Mononuclear cell (primary cell): ENCODE measurements around the gene CISD3. TPM values are rescaled to one million over a fixed set of nuclear protein-coding genes. Genes with fewer than 3 reads are reported as not detected.
A peak's percentile ranks its signal among the peaks of the same experiment; 100 is the strongest.

Experiments used
- H3K27me3 ChIP-seq: 2 replicates; pipeline ENCODE4 v1.6.0; 2011; ENCODE audit warnings: low read length, control low read depth; ENCODE audit not compliant: insufficient read depth
- H3K4me1 ChIP-seq: 2 replicates; pipeline ENCODE4 v1.5.1; 2011; ENCODE audit warnings: mild to moderate bottlenecking, low read length, control low read depth; ENCODE audit not compliant: insufficient read depth
- H3K4me3 ChIP-seq: 2 replicates; pipeline ENCODE4 v1.5.1; 2011; ENCODE audit warnings: mild to moderate bottlenecking, low read length, moderate library complexity
- H3K9me3 ChIP-seq: 2 replicates; pipeline ENCODE4 v1.5.1; 2011; ENCODE audit warnings: low read depth, mild to moderate bottlenecking, control low read depth, low read length
- total RNA-seq: library from RNA; depleted of rRNA; stranded (reverse); fragments of >200 nt; gene quantifications from one replicate; pipeline ENCODE4 v1.2.3, GENCODE V29; 2012

Gene CISD3
- total RNA-seq, 1 donor: 1.8 TPM

DNA sequence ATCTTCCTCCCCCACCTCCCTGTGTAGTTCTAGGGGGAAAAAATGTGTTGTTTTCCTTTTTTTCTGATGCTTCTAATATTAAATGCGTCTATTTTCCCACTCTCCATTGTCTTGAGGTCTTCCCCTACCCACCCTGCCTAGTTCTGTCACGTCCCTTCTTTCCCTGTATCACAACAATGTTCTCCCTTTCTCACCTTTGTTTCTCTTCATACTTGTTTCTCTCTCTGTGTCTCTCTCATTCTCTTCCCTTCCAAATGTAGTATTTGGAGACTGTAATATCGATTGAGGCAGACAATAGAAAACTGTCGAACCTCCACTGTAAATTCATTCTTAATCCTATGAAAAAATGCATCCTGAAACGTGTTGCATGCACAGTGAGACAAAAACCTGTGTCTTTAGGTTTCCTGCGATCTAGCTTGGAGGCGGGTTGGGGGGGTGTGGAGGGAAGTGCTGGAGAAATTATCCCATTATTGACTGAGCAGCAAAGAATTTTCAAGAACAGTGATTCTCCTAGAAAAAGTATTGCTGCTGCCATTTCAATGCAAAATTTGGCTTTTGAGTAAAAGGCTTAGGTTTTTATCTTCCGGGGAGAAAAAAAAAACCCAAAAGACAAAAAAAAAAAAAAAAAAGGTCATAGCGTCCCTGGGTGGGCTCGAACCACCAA is 21.1 kb downstream of the CISD3 start:
- H3K27me3 ChIP-seq: peaks cover 43% of the 10 kb centered on the region
- peaks cover 77% of the 10 kb centered on the region for H3K4me1 ChIP-seq
- no peaks in the 10 kb centered on the region for H3K9me3 ChIP-seq
- H3K4me3 ChIP-seq: peak overlapping the region; percentile 76

DNA sequence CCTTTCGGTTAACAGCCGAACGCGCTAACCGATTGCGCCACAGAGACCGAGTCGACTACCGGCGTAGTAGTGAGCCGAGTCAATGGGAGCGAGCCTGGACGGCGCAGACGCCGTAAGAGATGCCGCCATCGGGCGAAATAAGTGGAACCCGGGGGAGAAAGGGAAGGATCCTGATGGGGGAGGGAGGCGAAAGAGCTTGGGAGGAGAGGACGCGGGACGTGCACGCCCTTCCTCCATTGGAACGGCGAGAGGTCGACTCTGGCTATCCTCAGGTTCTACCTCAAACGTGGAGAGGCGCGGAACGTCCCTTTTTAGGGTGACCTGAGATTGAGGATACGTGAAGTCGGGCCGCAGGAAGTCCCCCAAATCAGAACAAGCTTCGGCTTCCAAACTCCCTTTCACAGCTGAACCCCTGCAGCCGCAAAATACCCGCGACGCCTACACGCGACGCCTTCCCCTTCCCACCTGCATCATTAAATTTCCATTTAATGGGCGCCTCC is 21.7 kb downstream of the CISD3 start:
- H3K9me3 ChIP-seq: no peaks in the 10 kb centered on the region
- H3K4me3 ChIP-seq: peak overlapping the region; percentile 76
- peaks cover 71% of the 10 kb centered on the region for H3K4me1 ChIP-seq
- H3K27me3 ChIP-seq: peaks cover 37% of the 10 kb centered on the region

DNA sequence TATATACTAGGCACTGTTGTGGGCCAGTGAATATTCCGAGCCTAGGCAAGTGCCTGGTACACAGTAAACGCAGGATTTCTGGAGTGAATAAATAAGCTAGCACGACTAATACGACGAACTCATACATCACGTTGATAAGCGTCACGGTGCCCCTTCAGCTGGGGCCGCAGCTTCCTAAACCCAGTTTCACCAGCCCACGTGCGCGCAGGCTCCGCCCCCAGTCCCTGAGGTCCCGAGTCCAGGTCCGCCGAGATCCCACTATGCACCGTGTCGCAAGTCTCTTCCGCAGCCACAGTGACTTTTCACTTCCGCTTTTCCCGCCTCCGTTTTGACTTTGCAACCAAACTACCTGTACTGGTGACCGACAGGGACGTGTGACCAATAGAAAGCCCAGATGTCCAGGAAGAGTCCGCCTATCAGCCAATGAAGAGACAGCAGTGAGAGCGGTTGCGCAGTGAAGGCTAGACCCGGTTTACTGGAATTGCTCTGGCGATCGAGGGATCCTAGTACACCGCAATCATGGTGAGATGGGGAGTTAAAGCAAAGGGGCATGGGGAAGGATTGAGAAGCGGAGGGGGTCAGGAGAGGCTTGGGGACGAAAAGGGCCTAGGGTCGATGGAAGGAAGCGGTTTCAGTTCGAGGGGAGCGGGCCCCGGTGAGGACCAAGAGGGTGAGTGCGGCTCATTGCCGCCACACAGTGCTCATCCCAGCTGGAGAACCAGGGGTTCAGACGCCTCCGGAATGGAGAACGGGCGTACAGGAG is 22.3 kb downstream of the CISD3 start, which contains the start of gene PSMB3:
PSMB3 (plus strand) TSS at position 434 of the 763 bp plus-strand sequence; CDS start at position 520, 86 bp downstream.
- Histone ChIP-seq H3K4me3 (peak within 1 kb of the TSS; percentile 76), H3K27me3 (peaks cover 33% of the 10 kb centered on the region), H3K4me1 (peaks cover 67% of the 10 kb centered on the region), H3K9me3 (no peaks in the 10 kb centered on the region)

DNA sequence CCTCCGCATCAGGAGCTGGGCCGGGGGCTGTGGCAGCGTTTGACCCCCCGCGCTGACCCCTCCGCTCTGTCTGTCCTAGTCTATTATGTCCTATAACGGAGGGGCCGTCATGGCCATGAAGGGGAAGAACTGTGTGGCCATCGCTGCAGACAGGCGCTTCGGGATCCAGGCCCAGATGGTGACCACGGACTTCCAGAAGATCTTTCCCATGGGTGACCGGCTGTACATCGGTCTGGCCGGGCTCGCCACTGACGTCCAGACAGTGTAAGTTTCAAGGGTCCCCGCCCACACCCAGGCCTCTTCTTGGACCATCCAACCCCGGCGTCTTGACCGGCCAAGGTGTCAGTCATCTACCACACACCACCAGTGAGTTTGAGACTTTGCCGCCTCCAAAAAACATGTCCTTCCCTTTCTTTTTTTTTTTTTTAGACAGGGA is 22.9 kb downstream of the CISD3 start:
- peaks cover 30% of the 10 kb centered on the region for H3K27me3 ChIP-seq
- H3K4me1 ChIP-seq: peaks cover 62% of the 10 kb centered on the region
- no peaks in the 10 kb centered on the region for H3K9me3 ChIP-seq
- peak overlapping the region; percentile 76 for H3K4me3 ChIP-seq

DNA sequence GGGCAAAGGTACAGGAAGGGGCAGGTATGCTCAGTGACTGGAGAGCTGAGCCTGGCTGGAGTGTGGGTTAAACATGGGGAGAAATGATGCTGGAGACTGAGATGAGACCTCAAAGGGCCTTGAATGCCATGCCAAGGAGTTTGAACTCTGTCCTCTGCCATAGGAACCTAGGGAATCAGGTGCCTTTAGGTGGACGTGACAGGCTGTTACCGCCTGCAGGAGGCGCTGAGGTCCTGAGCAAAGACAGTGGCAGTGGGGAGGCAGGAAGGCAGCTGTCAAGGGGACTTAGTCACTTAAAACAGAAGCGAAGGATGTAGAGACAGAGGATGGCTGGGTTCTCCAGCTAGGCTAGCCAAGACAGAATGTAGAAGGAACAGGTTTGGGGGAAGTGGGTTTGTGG is 31.5 kb downstream of the CISD3 start:
- Histone ChIP-seq H3K4me1 (no peaks in the 10 kb centered on the region), H3K9me3 (no peaks in the 10 kb centered on the region), H3K4me3 (no peak overlapping the region), H3K27me3 (no peaks in the 10 kb centered on the region)

DNA sequence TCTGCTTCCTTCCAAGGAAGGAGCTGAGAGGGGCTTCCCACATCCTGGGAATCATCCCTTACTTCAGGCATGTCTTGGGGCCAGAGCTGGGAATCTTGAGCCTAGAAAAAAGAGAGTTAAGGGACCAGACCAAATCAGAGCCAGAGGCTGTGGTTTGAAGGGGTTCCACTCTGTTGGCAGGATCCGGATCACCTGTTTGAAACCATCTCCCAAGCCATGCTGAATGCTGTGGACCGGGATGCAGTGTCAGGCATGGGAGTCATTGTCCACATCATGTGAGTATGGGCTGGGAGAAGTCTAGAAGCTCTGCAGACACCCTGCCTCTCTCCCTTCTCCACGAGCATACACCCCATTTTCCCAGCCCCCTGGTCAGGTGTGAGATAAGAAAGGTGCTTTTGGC is 32.1 kb downstream of the CISD3 start:
- H3K4me1 ChIP-seq: no peaks in the 10 kb centered on the region
- H3K27me3 ChIP-seq: no peaks in the 10 kb centered on the region
- no peaks in the 10 kb centered on the region for H3K9me3 ChIP-seq
- H3K4me3 ChIP-seq: no peak overlapping the region

DNA sequence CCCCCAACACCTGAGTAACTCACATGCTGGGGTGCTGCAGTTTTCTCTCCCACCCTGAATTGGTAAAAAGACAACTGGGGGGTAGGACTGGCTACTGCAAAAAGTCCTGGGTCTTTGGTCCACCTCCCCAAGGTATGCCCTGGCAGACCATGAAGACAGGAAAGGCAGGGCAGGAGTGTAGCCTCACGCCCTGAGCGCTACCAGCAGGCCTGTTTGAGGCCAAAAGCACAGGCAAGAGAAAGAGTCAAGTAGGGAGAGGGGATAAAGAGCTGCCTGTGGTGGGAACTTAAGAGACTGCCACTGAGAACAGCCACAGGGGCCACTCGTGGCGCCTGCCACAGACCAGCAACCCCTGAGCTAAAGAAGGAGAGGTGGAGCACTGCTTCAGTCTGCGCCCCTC is 36.2 kb downstream of the CISD3 start:
- no peaks in the 10 kb centered on the region for H3K27me3 ChIP-seq
- H3K4me1 ChIP-seq: no peaks in the 10 kb centered on the region
- H3K4me3 ChIP-seq: no peak overlapping the region
- no peaks in the 10 kb centered on the region for H3K9me3 ChIP-seq

DNA sequence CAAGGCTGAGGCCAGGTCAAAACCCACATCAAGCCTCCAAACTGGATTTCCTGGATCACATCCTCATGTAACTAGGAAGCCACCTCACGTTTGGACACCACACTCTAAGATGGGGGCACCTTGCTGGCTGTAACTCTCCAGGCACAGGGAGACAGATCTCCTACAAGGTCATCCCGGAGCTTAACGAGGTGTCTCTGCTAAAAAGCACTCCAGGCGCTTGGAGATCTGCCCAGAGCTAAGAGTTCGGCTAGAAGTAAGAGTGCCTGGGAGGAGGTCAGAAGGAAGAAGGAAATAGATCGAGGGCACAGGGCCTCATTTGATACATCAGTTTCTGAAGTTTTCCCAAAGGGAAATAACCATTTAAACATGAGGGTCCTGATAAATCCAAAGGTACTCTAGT is 38.3 kb downstream of the CISD3 start:
- H3K4me3 ChIP-seq: no peak overlapping the region
- no peaks in the 10 kb centered on the region for H3K4me1 ChIP-seq
- H3K9me3 ChIP-seq: no peaks in the 10 kb centered on the region
- no peaks in the 10 kb centered on the region for H3K27me3 ChIP-seq

DNA sequence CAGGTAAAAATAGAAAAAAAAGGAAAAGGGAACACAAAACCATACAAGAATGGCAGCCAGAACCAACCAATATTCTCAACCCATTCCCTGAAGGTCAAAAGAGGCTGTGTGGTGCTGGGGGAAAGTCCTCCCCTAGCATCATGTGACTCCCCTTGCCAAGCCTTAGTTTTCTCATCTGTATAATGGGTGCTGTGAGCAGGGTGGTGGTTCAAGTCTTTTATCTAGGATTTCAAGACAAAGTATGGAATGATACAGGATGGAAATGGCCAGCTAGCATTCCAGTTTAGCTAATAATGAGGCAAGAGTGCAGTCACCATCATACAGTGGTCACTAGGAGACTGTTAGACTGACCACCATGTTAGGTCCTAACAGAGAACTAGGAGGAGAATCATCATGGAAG is 43.1 kb downstream of the CISD3 start:
- H3K9me3 ChIP-seq: no peaks in the 10 kb centered on the region
- H3K27me3 ChIP-seq: no peaks in the 10 kb centered on the region
- H3K4me1 ChIP-seq: no peaks in the 10 kb centered on the region
- H3K4me3 ChIP-seq: no peak overlapping the region

DNA sequence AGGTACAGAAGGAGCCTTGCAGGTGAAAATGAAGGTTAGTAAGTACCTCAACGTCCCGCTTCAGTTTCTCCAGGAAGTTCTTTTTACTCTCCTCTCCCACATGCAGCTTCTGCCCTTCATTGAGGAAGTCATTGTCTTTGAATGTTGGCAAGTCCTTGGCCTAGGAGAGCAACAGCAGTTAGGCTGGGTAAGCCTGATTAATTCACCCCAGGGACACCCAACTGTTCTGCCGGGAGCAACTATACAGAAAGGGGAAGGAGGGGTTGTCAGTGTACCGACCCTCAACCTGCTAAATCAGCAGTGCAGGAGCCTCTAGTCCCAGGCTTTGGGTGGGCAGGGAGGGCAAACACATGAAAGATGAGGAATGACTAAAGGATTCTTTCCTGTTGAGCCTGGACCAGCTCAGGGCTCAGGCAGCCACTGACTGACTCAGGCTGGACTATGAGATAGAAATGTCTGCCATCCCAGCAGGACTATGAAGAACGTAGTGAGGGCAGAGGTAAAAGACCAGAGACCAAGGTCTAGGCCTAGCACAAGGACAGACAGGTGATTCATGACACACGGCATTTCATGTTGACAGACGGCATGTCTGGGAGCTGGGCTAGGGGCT is 47.6 kb downstream of the CISD3 start:
- Histone ChIP-seq H3K4me3 (no peak overlapping the region), H3K9me3 (no peaks in the 10 kb centered on the region), H3K4me1 (no peaks in the 10 kb centered on the region), H3K27me3 (no peaks in the 10 kb centered on the region)

DNA sequence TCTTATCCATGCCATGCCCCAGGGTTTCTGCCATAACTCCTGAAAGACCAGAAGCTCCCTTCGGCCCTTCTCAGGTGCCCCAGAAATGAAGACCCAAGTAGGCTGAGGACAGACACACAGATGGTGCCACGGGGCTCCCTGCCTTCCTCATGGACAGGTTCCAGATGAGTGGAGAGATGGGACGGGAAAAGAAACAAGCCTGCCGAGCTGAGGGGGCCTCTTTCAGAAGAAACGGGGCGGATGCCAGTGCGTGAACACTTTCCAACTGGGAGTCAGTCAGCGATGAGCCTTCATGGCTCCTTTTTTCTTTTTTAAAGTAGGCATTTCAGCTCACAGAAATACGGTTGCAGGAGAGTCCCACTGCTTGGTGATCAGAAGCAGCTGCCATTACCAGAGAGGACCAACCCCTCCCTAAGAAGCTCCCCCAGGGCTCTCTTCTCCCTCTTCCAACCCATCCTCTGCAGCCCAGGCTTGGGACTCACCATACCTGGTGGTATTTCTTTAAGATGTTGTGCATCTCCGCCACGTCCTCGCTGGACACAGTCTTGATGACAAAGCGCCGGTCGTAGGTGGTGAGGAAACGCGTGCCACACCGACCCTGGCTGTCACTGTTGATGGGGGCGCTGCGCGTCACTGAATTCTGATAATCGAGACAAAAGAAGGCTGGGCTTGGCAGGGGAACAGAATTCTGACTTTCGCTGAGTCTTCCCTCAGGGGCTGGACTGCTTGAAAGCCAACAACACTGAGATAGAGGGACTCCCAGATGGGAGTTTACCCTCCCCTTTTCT is 50.0 kb downstream of the CISD3 start:
- Histone ChIP-seq H3K9me3 (no peaks in the 10 kb centered on the region), H3K4me1 (no peaks in the 10 kb centered on the region), H3K27me3 (no peaks in the 10 kb centered on the region), H3K4me3 (no peak overlapping the region)

DNA sequence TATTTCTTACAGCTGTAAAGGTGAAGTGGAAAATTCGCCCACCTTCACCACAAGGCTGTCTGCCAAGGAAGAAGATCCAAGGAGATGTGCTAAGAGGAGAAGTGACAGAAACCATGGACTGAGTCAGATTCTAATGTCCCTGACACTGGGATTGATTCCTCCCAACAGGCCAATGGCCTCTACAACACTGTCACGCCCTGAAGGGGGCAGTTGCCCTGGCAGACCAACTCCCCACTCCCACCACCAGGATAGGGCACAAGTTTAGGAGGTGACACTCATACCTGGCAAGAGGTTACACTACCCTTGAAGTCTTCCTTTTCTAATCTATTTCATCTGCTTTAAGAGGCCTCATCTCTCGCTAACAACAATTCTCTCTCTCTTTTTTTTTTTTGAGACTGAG is 53.1 kb downstream of the CISD3 start:
- H3K4me1 ChIP-seq: no peaks in the 10 kb centered on the region
- H3K27me3 ChIP-seq: no peaks in the 10 kb centered on the region
- H3K9me3 ChIP-seq: no peaks in the 10 kb centered on the region
- H3K4me3 ChIP-seq: no peak overlapping the region
